Stomach (tissue), 9 donors: ENCODE measurements around the gene FLT1. TPM values are rescaled to one million over a fixed set of nuclear protein-coding genes. Genes with fewer than 3 reads are reported as not detected.

Experiments used
- DNase-seq, 2 donors: peaks; one replicate each; pipeline versions ENCODE4 v3.0.0 to v3.0.0-alpha.2; 2013 to 2019
- H3K27ac ChIP-seq, 5 donors: fragments of 200-600 bp in 4 of 5; sonication (generic) in 4 of 5; one replicate each; pipeline ENCODE4 v1.5.1; 2013 to 2019; ENCODE audit warnings: mild to moderate bottlenecking in 1 of 5, moderate library complexity in 1 of 5
- H3K27me3 ChIP-seq, 3 donors: fragments of 200-600 bp; sonication (generic); one replicate each; pipeline ENCODE4 v1.5.1; 2017 to 2019; ENCODE audit warnings: mixed run types in 1 of 3
- H3K36me3 ChIP-seq, 4 donors: fragments of 200-600 bp; sonication (generic); 1 replicate in 3 of 4; 2 replicates in 1 of 4; pipeline ENCODE4 v1.5.1; 2016 to 2019
- H3K4me1 ChIP-seq, 4 donors: fragments of 200-600 bp; sonication (generic); one replicate each; pipeline ENCODE4 v1.5.1; 2016 to 2019
- H3K4me3 ChIP-seq, 4 donors: fragments of 200-600 bp; sonication (generic) in 3 of 4; one replicate each; pipeline ENCODE4 v1.5.1; 2016 to 2019; ENCODE audit warnings: mild to moderate bottlenecking in 1 of 4
- H3K9me3 ChIP-seq, 4 donors: fragments of 200-600 bp; sonication (generic); one replicate each; pipeline ENCODE4 v1.5.1; 2016 to 2019
- EP300 ChIP-seq: sonication (generic); formaldehyde crosslinking; IDR thresholded peaks from one replicate; pipeline ENCODE4 v1.6.1; 2017; ENCODE audit warnings: antibody characterized with exemption
- POLR2A ChIP-seq, 4 donors: fragments of 450-650 bp; IDR thresholded peaks; one replicate each; pipeline ENCODE4 v1.6.1; 2016; ENCODE audit warnings: antibody characterized with exemption in 4 of 4, control low read depth in 2 of 4, mild to moderate bottlenecking in 1 of 4, moderate library complexity in 1 of 4
- POLR2AphosphoS5 ChIP-seq, 3 donors: sonication (generic); formaldehyde crosslinking; IDR thresholded peaks; one replicate each; pipeline ENCODE4 v1.6.1; 2016; ENCODE audit warnings: antibody characterized with exemption in 3 of 3
- WGBS, 5 donors: extraction: QIAGEN DNeasy Blood & Tissue Kit in 3 of 5; methylation state at CpG; one replicate each; pipeline versions ENCODE4 v1.1.5 to v1.1.7; 2013 to 2018; 5-methylcytosine and 5-hydroxymethylcytosine counted together
- intact Hi-C: fragments of 100-400 bp; cut with DNase I; formaldehyde crosslinking; loops from one replicate; pipeline ENCODE4 v1.15.1; 2023; ENCODE audit warnings: low total_unique reads
- polyA plus RNA-seq, 3 donors: library from polyadenylated mRNA; stranded (reverse); fragments of 200-250 nt; gene quantifications; one replicate each; pipeline ENCODE4 v1.2.3, GENCODE V29; 2013
- total RNA-seq, 5 donors: library from RNA; depleted of rRNA; stranded (reverse); fragments of >200 nt; gene quantifications; one replicate each; pipeline versions ENCODE4 v1.1.0 to v1.2.3, GENCODE V29; 2014 to 2016
- TF ChIP-seq, protein P1 (sequence below), 7 experiments: fragments of 450-650 bp in 4 of 7; fragments of 200-600 bp in 3 of 7; sonication (generic) in 3 of 7; IDR thresholded peaks; one replicate each; pipeline ENCODE4 v1.5.1; 2016 to 2019; ENCODE audit warnings: antibody characterized with exemption in 7 of 7, control low read depth in 2 of 7, mild to moderate bottlenecking in 1 of 7
- donor health status: healthy with polysubstance abuse.
- donor health status: Bipolar disorder and iron deficiency.
- donor health status: healthy.

FLT1 gene
- total and polyA plus RNA-seq, 8 donors, result 1.00 to 41.9 (median 3.6) TPM; not detected in 1

DNA sequence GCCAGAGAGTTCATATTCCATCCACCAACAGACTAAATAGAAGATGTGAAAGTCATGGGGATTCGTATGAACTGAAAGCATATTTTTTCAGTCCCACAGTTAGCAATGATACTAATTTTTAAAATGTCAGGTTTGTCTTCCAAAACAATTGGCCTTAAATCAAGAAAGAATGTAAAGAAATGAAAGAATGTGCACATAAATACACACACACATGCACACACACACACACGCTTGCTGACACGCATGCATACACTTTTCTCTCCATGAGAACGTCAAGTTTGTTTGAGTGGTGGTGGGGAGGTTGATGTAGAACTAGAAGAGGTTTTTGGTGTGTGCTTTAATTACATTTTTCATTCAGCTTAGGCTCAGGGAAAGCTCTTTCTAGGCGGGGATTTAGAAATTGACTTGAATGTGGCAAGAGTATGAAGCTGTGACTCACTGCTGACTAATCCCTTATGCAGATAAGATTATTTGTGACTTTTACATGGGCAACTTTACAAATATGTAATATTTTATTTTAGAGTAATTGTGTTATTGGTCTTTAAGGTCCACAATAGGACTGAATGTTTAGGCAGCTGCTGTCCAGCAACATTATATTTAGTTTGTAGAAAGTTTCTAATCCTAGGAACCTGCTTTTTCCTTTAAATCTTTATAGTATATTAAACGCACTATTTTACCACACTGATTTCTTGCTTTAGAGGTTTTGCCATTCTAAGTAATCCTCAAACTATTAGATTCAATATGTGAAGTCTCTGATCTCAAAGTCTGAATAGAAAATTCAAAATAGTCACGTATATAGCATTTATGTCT is 18.8 kb downstream of the FLT1 start:
- TF ChIP-seq POLR2AphosphoS5 (IDR thresholded peaks at IDR 0.05) (no peak), EP300 (no peak), POLR2A (IDR thresholded peaks at IDR 0.05) (no peak)
- TF ChIP-seq, protein P1, sequence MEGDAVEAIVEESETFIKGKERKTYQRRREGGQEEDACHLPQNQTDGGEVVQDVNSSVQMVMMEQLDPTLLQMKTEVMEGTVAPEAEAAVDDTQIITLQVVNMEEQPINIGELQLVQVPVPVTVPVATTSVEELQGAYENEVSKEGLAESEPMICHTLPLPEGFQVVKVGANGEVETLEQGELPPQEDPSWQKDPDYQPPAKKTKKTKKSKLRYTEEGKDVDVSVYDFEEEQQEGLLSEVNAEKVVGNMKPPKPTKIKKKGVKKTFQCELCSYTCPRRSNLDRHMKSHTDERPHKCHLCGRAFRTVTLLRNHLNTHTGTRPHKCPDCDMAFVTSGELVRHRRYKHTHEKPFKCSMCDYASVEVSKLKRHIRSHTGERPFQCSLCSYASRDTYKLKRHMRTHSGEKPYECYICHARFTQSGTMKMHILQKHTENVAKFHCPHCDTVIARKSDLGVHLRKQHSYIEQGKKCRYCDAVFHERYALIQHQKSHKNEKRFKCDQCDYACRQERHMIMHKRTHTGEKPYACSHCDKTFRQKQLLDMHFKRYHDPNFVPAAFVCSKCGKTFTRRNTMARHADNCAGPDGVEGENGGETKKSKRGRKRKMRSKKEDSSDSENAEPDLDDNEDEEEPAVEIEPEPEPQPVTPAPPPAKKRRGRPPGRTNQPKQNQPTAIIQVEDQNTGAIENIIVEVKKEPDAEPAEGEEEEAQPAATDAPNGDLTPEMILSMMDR (IDR thresholded peaks at IDR 0.05), result no peak
- Histone ChIP-seq H3K4me1 (peaks cover 0 to 13% (median 4%) of the 10 kb centered on the region in 4 donors), H3K27ac (no peak overlapping the region), H3K9me3 (no peaks in the 10 kb centered on the region), H3K27me3 (peaks cover 0 to 5% (median 3%) of the 10 kb centered on the region in 3 donors), H3K36me3 (no peaks in the 10 kb centered on the region), H3K4me3 (no peak overlapping the region)
- 35 to 50% (median 41%) methylated on average over 7 of the region's 7 CpGs for WGBS, 5 donors
- DNase-seq, result peak in 1 of 2 donors; percentile 52
- intact Hi-C loops, result no loop called here

DNA sequence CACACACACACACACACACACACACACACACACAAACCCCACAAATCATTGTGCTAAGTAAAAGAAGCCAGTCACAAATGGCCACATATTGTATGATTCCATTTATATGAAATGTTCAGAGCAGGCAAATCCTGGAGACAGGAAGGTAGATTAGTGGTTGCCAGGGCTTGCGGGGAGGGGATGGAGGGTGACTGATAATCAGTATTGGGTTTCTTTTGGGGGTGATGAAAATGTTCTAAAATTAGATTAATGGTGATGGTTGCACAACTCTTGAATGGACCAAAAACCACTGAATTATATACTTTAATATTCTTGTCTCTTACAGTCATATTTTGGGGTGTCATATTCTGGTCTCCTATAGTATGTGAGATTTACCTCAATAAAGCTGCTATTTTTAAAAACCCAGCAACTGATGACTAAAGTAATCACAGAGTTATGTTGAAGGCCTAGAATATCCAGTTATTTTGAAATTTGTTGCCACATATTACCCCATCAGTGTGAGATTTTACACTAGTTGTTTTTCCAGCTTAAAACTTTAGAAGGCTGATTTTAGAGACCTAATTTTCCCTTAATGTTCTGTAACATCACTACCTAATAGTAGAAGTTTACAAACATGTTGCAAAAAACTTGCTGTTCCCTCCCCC is 20.3 kb downstream of the FLT1 start:
- no peaks in the 10 kb centered on the region for H3K36me3 ChIP-seq
- no peaks in the 10 kb centered on the region for H3K9me3 ChIP-seq
- H3K27ac ChIP-seq, result no peak overlapping the region
- no peak overlapping the region for H3K4me3 ChIP-seq
- 74 to 95% (median 83%) methylated on average over 1 of the region's 1 CpG for WGBS, 5 donors
- H3K4me1 ChIP-seq, result peaks cover 0 to 13% (median 4%) of the 10 kb centered on the region in 4 donors
- peaks cover 0 to 5% (median 0%) of the 10 kb centered on the region in 3 donors for H3K27me3 ChIP-seq
- intact Hi-C loops, result no loop called here
- DNase-seq, result no peak
- TF ChIP-seq, protein P1 (IDR thresholded peaks at IDR 0.05), result no peak
- TF ChIP-seq POLR2AphosphoS5 (IDR thresholded peaks at IDR 0.05) (no peak), POLR2A (IDR thresholded peaks at IDR 0.05) (no peak), EP300 (no peak)

DNA sequence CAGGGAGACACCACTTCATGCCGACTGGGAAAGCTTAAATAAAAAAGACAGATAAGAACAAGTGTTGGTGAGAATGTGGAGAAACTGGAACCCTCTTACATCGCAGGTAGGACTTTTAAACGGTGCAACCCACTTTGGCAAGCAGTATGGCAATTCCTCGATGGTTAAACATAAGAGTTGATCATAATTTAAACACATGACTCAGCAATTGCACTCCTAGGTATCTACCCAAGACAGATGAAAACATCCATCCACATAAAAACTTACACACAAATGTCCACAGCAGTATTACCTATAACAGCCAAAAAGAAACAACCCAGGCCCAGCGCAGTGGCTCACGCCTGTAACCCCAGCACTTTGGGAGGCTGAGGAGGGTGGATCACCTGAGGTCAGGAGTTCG is 21.9 kb downstream of the FLT1 start:
- no peak overlapping the region for H3K4me3 ChIP-seq
- intact Hi-C loops, result no loop called here
- H3K9me3 ChIP-seq, result no peaks in the 10 kb centered on the region
- peaks cover 0 to 13% (median 4%) of the 10 kb centered on the region in 4 donors for H3K4me1 ChIP-seq
- TF ChIP-seq, protein P1 (IDR thresholded peaks at IDR 0.05), result no peak
- TF ChIP-seq POLR2A (IDR thresholded peaks at IDR 0.05), result no peak
- H3K36me3 ChIP-seq, result no peaks in the 10 kb centered on the region
- H3K27me3 ChIP-seq, result peaks cover 0 to 15% (median 0%) of the 10 kb centered on the region in 3 donors
- DNase-seq, result no peak
- 79 to 87% (median 84%) methylated on average over 7 of the region's 7 CpGs for WGBS, 5 donors
- no peak overlapping the region for H3K27ac ChIP-seq

DNA sequence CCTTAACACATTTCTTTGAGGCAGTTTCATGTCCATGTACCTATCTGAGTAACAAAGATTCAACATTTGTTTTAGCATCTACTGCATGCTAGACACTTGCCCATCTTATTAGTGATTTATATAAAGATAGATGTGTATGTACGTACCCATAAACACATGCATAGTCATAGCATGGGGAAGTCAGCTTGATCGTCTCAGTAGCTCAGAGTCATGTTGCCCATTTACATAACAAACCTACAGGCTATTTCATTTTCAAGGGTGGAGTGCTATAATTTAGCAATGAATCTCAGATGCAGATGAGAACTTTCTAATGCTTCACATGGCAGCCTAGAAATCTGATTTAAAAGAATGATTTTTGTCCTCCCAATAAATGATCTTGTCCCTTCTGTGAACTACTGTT is 23.5 kb downstream of the FLT1 start:
- Histone ChIP-seq H3K27ac (no peak overlapping the region), H3K27me3 (peaks cover 0 to 15% (median 0%) of the 10 kb centered on the region in 3 donors), H3K4me1 (peaks cover 0 to 9% (median 3%) of the 10 kb centered on the region in 4 donors), H3K9me3 (no peaks in the 10 kb centered on the region), H3K4me3 (no peak overlapping the region), H3K36me3 (no peaks in the 10 kb centered on the region)
- TF ChIP-seq POLR2AphosphoS5 (IDR thresholded peaks at IDR 0.05) (no peak), POLR2A (IDR thresholded peaks at IDR 0.05) (no peak), EP300 (no peak)
- TF ChIP-seq, protein P1 (IDR thresholded peaks at IDR 0.05), result no peak
- WGBS, 5 donors, result 72 to 90% (median 77%) methylated on average over 2 of the region's 2 CpGs
- DNase-seq, result no peak
- intact Hi-C loops, result no loop called here
